Measurements from ENCODE around the gene GOLGB1.

- TF ChIP-seq HOXA7 (CRISPR knock-in tag; IDR thresholded peaks at IDR 0.05) (no peak), POLR2A (IDR thresholded peaks at IDR 0.05; ENCODE audit: low read length) (no peak), GATA3 (IDR thresholded peaks at IDR 0.05; ENCODE audit: borderline replicate concordance) (no peak), BHLHE40 (IDR thresholded peaks at IDR 0.05; ENCODE audit: low read depth, low read length) (no peak), SMC3 (IDR thresholded peaks at IDR 0.05) (no peak), RCOR1 (IDR thresholded peaks at IDR 0.05; ENCODE audit: low read depth, low read length) (no peak), ZSCAN20 (CRISPR knock-in tag; IDR thresholded peaks at IDR 0.05) (no peak), EP300 (IDR thresholded peaks at IDR 0.05) (no peak), TFCP2L1 (CRISPR knock-in tag; IDR thresholded peaks at IDR 0.05) (no peak), TP53 (CRISPR knock-in tag; IDR thresholded peaks at IDR 0.05) (no peak)
- TF ChIP-seq, protein P1, sequence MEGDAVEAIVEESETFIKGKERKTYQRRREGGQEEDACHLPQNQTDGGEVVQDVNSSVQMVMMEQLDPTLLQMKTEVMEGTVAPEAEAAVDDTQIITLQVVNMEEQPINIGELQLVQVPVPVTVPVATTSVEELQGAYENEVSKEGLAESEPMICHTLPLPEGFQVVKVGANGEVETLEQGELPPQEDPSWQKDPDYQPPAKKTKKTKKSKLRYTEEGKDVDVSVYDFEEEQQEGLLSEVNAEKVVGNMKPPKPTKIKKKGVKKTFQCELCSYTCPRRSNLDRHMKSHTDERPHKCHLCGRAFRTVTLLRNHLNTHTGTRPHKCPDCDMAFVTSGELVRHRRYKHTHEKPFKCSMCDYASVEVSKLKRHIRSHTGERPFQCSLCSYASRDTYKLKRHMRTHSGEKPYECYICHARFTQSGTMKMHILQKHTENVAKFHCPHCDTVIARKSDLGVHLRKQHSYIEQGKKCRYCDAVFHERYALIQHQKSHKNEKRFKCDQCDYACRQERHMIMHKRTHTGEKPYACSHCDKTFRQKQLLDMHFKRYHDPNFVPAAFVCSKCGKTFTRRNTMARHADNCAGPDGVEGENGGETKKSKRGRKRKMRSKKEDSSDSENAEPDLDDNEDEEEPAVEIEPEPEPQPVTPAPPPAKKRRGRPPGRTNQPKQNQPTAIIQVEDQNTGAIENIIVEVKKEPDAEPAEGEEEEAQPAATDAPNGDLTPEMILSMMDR (IDR thresholded peaks at IDR 0.05): no peak
Measured at GRCh38 chr3:121719423-121719822, 30.1 kb downstream of the GOLGB1 start.
